ENCODE results near the gene ACTG2.
"Not testable (repeated sequence)": the region's sequence is repeated elsewhere in the genome, so short reads cannot be mapped to it uniquely, and the experiment has no call there.

The ACTG2 gene

GRCh38 chr2:73893764-73894474 is 1.1 kb downstream of the ACTG2 start:
- DNase-seq = no peak

- no peak for DNase-seq
Measured at GRCh38 chr2:73894475-73894850, 1.7 kb downstream of the ACTG2 start.

- no peak for DNase-seq
Measured at GRCh38 chr2:73894877-73895276, 2.1 kb downstream of the ACTG2 start.

GRCh38 chr2:73895473-73895872 is 2.7 kb downstream of the ACTG2 start:
- no peak for DNase-seq

GRCh38 chr2:73896362-73897239 is 3.8 kb downstream of the ACTG2 start:
- DNase-seq = peak; percentile 66

GRCh38 chr2:73897240-73897583 is 4.4 kb downstream of the ACTG2 start:
- DNase-seq = no peak

- DNase-seq = no peak
Measured at GRCh38 chr2:73897934-73898333, 5.1 kb downstream of the ACTG2 start.

GRCh38 chr2:73899801-73900336 is 7.1 kb downstream of the ACTG2 start:
- no peak for DNase-seq

- no peak for DNase-seq
Measured at GRCh38 chr2:73901143-73901542, 8.3 kb downstream of the ACTG2 start.

- no peak for DNase-seq
Measured at GRCh38 chr2:73902284-73902683, 9.5 kb downstream of the ACTG2 start.

GRCh38 chr2:73903313-73903712 is 10.5 kb downstream of the ACTG2 start:
- no peak for DNase-seq

GRCh38 chr2:73903949-73904613 is 11.3 kb downstream of the ACTG2 start:
- DNase-seq = not testable (repeated sequence)

GRCh38 chr2:73904952-73905351 is 12.1 kb downstream of the ACTG2 start:
- DNase-seq = no peak

- no peak for DNase-seq
Measured at GRCh38 chr2:73906847-73907505, 14.2 kb downstream of the ACTG2 start.

- no peak for DNase-seq
Measured at GRCh38 chr2:73907840-73908452, 15.1 kb downstream of the ACTG2 start.

- DNase-seq = no peak
Measured at GRCh38 chr2:73908689-73909652, 16.2 kb downstream of the ACTG2 start.

GRCh38 chr2:73910873-73911547 is 18.2 kb downstream of the ACTG2 start:
- no peak for DNase-seq

GRCh38 chr2:73911548-73912208 is 18.9 kb downstream of the ACTG2 start:
- DNase-seq = no peak

GRCh38 chr2:73913414-73914054 is 20.7 kb downstream of the ACTG2 start:
- DNase-seq = no peak

GRCh38 chr2:73914667-73915066 is 21.9 kb downstream of the ACTG2 start:
- no peak for DNase-seq

Measured in femur (tissue), 1 donor.